Activated CD8-positive, alpha-beta T cell treated with anti-CD3 and anti-CD28 coated beads for 36 hours (primary cell): ENCODE results near the gene GNA14. TPM values are rescaled to one million over a fixed set of nuclear protein-coding genes. Genes with fewer than 3 reads are reported as not detected.
"Not testable (repeated sequence)": the region's sequence is repeated elsewhere in the genome, so short reads cannot be mapped to it uniquely, and the experiment has no call there.

ENCODE experiments used
- ATAC-seq: fragments of 200-7000 bp; cut with Tn5 transposase; one replicate; pipeline ENCODE4 v1.10.0; 2021; ENCODE audit warnings: mild to moderate bottlenecking, moderate library complexity
- CTCF ChIA-PET: fragments of 350-600 bp; sonication (Branson Sonifier 250); formaldehyde crosslinking; loops from one replicate; lab custom pipeline; 2021; ENCODE audit warnings: antibody characterized with exemption; lab: Charles Lee
- POLR2A ChIA-PET: fragments of 350-600 bp; sonication (Branson Sonifier 250); formaldehyde crosslinking; loops from one replicate; lab custom pipeline; 2021; ENCODE audit warnings: antibody characterized with exemption; lab: Charles Lee
- DNase-seq: peaks from one replicate; pipeline ENCODE4 v3.0.0-alpha.2; 2020
- H3K27ac Mint-ChIP-seq: one replicate; pipeline ENCODE4 v1.8.0; 2021; ENCODE audit warnings: mild to moderate bottlenecking, mixed read lengths
- H3K27me3 Mint-ChIP-seq: one replicate; pipeline ENCODE4 v1.8.0; 2021; ENCODE audit warnings: mixed read lengths
- H3K36me3 Mint-ChIP-seq: one replicate; pipeline ENCODE4 v1.8.0; 2021; ENCODE audit warnings: low read depth, mixed read lengths
- H3K4me1 Mint-ChIP-seq: one replicate; pipeline ENCODE4 v1.8.0; 2021; ENCODE audit warnings: low read depth, mixed read lengths
- H3K4me3 Mint-ChIP-seq: one replicate; pipeline ENCODE4 v1.8.0; 2021; ENCODE audit warnings: mild to moderate bottlenecking, moderate library complexity, mixed read lengths
- H3K9me3 Mint-ChIP-seq: one replicate; pipeline ENCODE4 v1.8.0; 2021; ENCODE audit warnings: mixed read lengths
- intact Hi-C: fragments of 100-400 bp; cut with micrococcal nuclease; formaldehyde crosslinking; loops from one replicate; pipeline ENCODE4 v1.10.0; 2022
- total RNA-seq, 2 experiments: library from RNA; stranded (reverse); gene quantifications; one replicate each; pipeline ENCODE4 v1.2.3, GENCODE V29; 2021
- TF ChIP-seq, protein P1 (sequence below): fragments of 200-600 bp; IDR thresholded peaks from one replicate; pipeline ENCODE4 v1.8.0; 2022; ENCODE audit warnings: antibody characterized with exemption, mild to moderate bottlenecking

Gene GNA14
- total RNA-seq, 2 experiments from 2014 or later, result not detected

GRCh38 chr9:77587042-77587441 lies 61.1 kb downstream of the GNA14 start:
- Mint-ChIP-seq H3K36me3 (no peaks in the 10 kb centered on the region), H3K4me3 (no peak overlapping the region), H3K4me1 (no peaks in the 10 kb centered on the region), H3K9me3 (no peaks in the 10 kb centered on the region), H3K27me3 (peaks cover 4% of the 10 kb centered on the region), H3K27ac (no peak overlapping the region)
- TF ChIP-seq, protein P1, sequence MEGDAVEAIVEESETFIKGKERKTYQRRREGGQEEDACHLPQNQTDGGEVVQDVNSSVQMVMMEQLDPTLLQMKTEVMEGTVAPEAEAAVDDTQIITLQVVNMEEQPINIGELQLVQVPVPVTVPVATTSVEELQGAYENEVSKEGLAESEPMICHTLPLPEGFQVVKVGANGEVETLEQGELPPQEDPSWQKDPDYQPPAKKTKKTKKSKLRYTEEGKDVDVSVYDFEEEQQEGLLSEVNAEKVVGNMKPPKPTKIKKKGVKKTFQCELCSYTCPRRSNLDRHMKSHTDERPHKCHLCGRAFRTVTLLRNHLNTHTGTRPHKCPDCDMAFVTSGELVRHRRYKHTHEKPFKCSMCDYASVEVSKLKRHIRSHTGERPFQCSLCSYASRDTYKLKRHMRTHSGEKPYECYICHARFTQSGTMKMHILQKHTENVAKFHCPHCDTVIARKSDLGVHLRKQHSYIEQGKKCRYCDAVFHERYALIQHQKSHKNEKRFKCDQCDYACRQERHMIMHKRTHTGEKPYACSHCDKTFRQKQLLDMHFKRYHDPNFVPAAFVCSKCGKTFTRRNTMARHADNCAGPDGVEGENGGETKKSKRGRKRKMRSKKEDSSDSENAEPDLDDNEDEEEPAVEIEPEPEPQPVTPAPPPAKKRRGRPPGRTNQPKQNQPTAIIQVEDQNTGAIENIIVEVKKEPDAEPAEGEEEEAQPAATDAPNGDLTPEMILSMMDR, result no peak
- intact Hi-C loops, result no loop called here
- DNase-seq (no peak), ATAC-seq (no peak)
- ChIA-PET CTCF (no interaction called here), POLR2A (no interaction called here)

- Mint-ChIP-seq H3K9me3 (no peaks in the 10 kb centered on the region), H3K36me3 (no peaks in the 10 kb centered on the region), H3K4me3 (no peak overlapping the region), H3K27me3 (peaks cover 4% of the 10 kb centered on the region), H3K4me1 (no peaks in the 10 kb centered on the region), H3K27ac (no peak overlapping the region)
- CTCF ChIA-PET, result no interaction called here
- TF ChIP-seq, protein P1, result no peak
- intact Hi-C loops, result no loop called here
- ATAC-seq (no peak), DNase-seq (no peak)
- POLR2A ChIA-PET, result no interaction called here
Observed at GRCh38 chr9:77586591-77586990, 61.5 kb downstream of the GNA14 start.

GRCh38 chr9:77585335-77585786 lies 62.8 kb downstream of the GNA14 start:
- no peaks in the 10 kb centered on the region for H3K9me3 Mint-ChIP-seq

GRCh38 chr9:77584927-77585326 lies 63.2 kb downstream of the GNA14 start:
- POLR2A ChIA-PET, intact Hi-C loops, H3K36me3 Mint-ChIP-seq, CTCF ChIA-PET, H3K4me1 Mint-ChIP-seq, H3K27me3 Mint-ChIP-seq, DNase-seq, H3K4me3 Mint-ChIP-seq, ATAC-seq, H3K9me3 Mint-ChIP-seq, H3K27ac Mint-ChIP-seq: not testable (repeated sequence)

More at GRCh38 chr9:77585335-77585786, 62.8 kb downstream of the GNA14 start:
- no peaks in the 10 kb centered on the region for H3K36me3 Mint-ChIP-seq
- H3K4me3 Mint-ChIP-seq, result no peak overlapping the region
- ChIA-PET CTCF (no interaction called here), POLR2A (no interaction called here)
- no peaks in the 10 kb centered on the region for H3K4me1 Mint-ChIP-seq
- H3K27me3 Mint-ChIP-seq, result peaks cover 4% of the 10 kb centered on the region
- intact Hi-C loops, result no loop called here
- no peak for DNase-seq
- TF ChIP-seq, protein P1, result no peak
- no peak for ATAC-seq
- no peak overlapping the region for H3K27ac Mint-ChIP-seq

- Mint-ChIP-seq H3K36me3 (no peaks in the 10 kb centered on the region), H3K4me3 (no peak overlapping the region), H3K27me3 (peaks cover 4% of the 10 kb centered on the region), H3K9me3 (no peaks in the 10 kb centered on the region), H3K4me1 (no peaks in the 10 kb centered on the region), H3K27ac (no peak overlapping the region)
- ATAC-seq (no peak), DNase-seq (no peak)
- POLR2A ChIA-PET, result no interaction called here
- CTCF ChIA-PET, result no interaction called here
- intact Hi-C loops, result no loop called here
- TF ChIP-seq, protein P1, result no peak
Observed at GRCh38 chr9:77582961-77583576, 65.1 kb downstream of the GNA14 start.
